ENCODE measurements around the gene ZNF701.

GRCh38 chr19:52527956-52528351 lies 42.1 kb upstream of the ZNF701 start:
- no peak for TF ChIP-seq ZSCAN30 (tag by site-specific recombination; IDR thresholded peaks at IDR 0.05)
- TF ChIP-seq ZNF302 (tag by site-specific recombination; IDR thresholded peaks at IDR 0.05; ENCODE audit: low read depth), result no peak
- TF ChIP-seq CTCF (tag by site-specific recombination; IDR thresholded peaks at IDR 0.05), result no peak
- TF ChIP-seq ZBTB21 (tag by site-specific recombination; IDR thresholded peaks at IDR 0.05), result no peak
- TF ChIP-seq, protein P1, sequence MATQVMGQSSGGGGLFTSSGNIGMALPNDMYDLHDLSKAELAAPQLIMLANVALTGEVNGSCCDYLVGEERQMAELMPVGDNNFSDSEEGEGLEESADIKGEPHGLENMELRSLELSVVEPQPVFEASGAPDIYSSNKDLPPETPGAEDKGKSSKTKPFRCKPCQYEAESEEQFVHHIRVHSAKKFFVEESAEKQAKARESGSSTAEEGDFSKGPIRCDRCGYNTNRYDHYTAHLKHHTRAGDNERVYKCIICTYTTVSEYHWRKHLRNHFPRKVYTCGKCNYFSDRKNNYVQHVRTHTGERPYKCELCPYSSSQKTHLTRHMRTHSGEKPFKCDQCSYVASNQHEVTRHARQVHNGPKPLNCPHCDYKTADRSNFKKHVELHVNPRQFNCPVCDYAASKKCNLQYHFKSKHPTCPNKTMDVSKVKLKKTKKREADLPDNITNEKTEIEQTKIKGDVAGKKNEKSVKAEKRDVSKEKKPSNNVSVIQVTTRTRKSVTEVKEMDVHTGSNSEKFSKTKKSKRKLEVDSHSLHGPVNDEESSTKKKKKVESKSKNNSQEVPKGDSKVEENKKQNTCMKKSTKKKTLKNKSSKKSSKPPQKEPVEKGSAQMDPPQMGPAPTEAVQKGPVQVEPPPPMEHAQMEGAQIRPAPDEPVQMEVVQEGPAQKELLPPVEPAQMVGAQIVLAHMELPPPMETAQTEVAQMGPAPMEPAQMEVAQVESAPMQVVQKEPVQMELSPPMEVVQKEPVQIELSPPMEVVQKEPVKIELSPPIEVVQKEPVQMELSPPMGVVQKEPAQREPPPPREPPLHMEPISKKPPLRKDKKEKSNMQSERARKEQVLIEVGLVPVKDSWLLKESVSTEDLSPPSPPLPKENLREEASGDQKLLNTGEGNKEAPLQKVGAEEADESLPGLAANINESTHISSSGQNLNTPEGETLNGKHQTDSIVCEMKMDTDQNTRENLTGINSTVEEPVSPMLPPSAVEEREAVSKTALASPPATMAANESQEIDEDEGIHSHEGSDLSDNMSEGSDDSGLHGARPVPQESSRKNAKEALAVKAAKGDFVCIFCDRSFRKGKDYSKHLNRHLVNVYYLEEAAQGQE (tag by site-specific recombination; IDR thresholded peaks at IDR 0.05), result no peak
- no peak for TF ChIP-seq ZNF792 (tag by site-specific recombination; IDR thresholded peaks at IDR 0.05)
- no peak for TF ChIP-seq ZNF274 (IDR thresholded peaks at IDR 0.05; ENCODE audit: low read length)
- TF ChIP-seq ZNF274 (tag by site-specific recombination; IDR thresholded peaks at IDR 0.05; ENCODE audit: borderline replicate concordance), result no peak
